HFFc6 (cell line): ENCODE measurements around the gene RTP1. TPM values are rescaled to one million over a fixed set of nuclear protein-coding genes. Genes with fewer than 3 reads are reported as not detected.
"Not testable (repeated sequence)": the region's sequence is repeated elsewhere in the genome, so short reads cannot be mapped to it uniquely, and the experiment has no call there.

Source experiments
- DNase-seq: peaks from one replicate; pipeline ENCODE4 v3.0.0-alpha.2; 2018
- H3K27ac Mint-ChIP-seq: 2 replicates; pipeline ENCODE4 v1.8.0; 2020; ENCODE audit warnings: mild to moderate bottlenecking, mixed read lengths
- H3K27me3 Mint-ChIP-seq: 2 replicates; pipeline ENCODE4 v1.8.0; 2021; ENCODE audit warnings: mild to moderate bottlenecking, moderate library complexity, mixed read lengths; ENCODE audit not compliant: insufficient read depth
- H3K36me3 Mint-ChIP-seq: 2 replicates; pipeline ENCODE4 v1.8.0; 2021; ENCODE audit warnings: low read depth, mixed read lengths
- H3K4me1 Mint-ChIP-seq: 2 replicates; pipeline ENCODE4 v1.8.0; 2020; ENCODE audit warnings: low read depth, mixed read lengths
- H3K4me3 Mint-ChIP-seq: 2 replicates; pipeline ENCODE4 v1.8.0; 2020; ENCODE audit warnings: mild to moderate bottlenecking, moderate library complexity, mixed read lengths
- H3K9me3 Mint-ChIP-seq: 2 replicates; pipeline ENCODE4 v1.8.0; 2020; ENCODE audit warnings: mild to moderate bottlenecking, mixed read lengths
- total RNA-seq, 6 experiments: library from RNA; stranded (reverse); fragmentation: NEBNext Ultra II Directional; extraction: Animal tissue kit (Norgen Biotek cat#: 25700); gene quantifications; 2 replicates in 1 of 6; 3 replicates in 5 of 6; pipeline ENCODE4 v1.2.3, GENCODE V29; 2021
- TF ChIP-seq, protein P1 (sequence below): fragments of 200-600 bp; sonication (generic); IDR thresholded peaks from 2 replicates; pipeline ENCODE4 v1.5.0; 2021; ENCODE audit warnings: antibody characterized with exemption, mild to moderate bottlenecking

The RTP1 gene
- total RNA-seq, 6 experiments from 2014 or later, result not detected

DNA sequence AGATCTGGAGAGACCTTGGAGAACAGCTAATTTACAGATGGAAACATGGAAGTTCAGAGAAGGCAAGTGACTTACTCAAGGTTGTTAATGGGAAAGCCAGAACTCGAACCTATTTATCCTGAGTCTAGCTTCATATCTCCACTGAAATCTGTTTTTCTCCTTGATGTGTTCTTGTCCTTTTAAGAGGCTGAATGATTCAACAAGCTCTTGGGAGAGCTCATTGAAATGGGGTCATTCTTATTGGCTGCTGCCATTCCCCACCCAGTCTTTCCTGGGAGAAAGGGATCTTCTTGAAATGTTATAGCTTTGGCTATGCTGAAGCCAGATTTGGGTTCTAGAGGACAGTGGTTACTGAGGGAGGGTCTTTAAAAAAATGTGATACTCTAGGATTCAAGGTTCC is 41.0 kb downstream of the RTP1 start:
- no peak overlapping the region for H3K27ac Mint-ChIP-seq
- H3K36me3 Mint-ChIP-seq, result peaks cover 52% of the 10 kb centered on the region
- no peak overlapping the region for H3K4me3 Mint-ChIP-seq
- TF ChIP-seq, protein P1, sequence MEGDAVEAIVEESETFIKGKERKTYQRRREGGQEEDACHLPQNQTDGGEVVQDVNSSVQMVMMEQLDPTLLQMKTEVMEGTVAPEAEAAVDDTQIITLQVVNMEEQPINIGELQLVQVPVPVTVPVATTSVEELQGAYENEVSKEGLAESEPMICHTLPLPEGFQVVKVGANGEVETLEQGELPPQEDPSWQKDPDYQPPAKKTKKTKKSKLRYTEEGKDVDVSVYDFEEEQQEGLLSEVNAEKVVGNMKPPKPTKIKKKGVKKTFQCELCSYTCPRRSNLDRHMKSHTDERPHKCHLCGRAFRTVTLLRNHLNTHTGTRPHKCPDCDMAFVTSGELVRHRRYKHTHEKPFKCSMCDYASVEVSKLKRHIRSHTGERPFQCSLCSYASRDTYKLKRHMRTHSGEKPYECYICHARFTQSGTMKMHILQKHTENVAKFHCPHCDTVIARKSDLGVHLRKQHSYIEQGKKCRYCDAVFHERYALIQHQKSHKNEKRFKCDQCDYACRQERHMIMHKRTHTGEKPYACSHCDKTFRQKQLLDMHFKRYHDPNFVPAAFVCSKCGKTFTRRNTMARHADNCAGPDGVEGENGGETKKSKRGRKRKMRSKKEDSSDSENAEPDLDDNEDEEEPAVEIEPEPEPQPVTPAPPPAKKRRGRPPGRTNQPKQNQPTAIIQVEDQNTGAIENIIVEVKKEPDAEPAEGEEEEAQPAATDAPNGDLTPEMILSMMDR, result no peak
- H3K4me1 Mint-ChIP-seq, result peaks cover 32% of the 10 kb centered on the region
- peaks cover 5% of the 10 kb centered on the region for H3K27me3 Mint-ChIP-seq
- peaks cover 5% of the 10 kb centered on the region; the same call in 1 of the 2 replicates for H3K9me3 Mint-ChIP-seq
- no peak for DNase-seq

DNA sequence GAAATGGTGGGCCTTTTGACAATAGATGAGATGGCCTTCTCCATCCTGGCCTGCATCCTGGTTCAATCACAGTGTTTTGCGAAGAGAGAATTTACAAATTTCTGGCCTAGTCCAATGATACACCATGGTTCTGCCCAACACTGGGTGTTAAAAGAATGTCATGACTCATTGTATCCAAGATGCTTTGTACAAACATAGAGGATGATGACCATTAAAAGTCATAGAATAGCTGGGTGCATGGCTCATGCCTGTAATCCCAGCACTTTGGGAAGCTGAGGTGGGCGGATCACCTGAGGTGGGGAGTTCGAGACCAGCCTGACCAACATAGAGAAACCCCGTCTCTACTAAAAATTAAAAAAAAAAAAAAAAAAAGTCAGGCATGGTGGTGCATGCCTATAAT is 41.5 kb downstream of the RTP1 start:
- peaks cover 52% of the 10 kb centered on the region for H3K36me3 Mint-ChIP-seq
- H3K9me3 Mint-ChIP-seq, H3K4me3 Mint-ChIP-seq, H3K27me3 Mint-ChIP-seq: not testable (repeated sequence)
- DNase-seq, result peak; percentile 82
- H3K4me1 Mint-ChIP-seq, result peaks cover 38% of the 10 kb centered on the region
- H3K27ac Mint-ChIP-seq, result peak overlapping the region; percentile 42; the same call in 1 of the 2 replicates

DNA sequence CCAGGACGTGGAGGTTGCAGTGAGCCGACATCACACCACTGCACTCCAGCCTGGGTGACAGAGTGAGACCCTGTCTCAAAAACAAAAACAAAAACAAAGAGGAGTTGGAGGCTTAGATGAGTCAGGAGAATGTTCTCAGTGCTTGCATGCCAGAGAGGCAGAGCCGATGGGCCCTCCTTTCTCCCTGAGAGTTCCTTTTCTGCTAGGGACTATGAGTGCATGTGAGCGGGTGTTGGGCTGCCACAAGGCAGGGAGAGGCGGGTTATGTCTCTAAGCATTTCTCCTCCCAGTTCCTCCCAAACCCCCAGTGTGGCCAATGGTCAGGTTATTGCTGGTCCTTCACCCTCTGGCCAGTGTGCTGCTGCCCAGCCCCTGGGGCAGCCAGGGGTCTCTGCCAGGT is 45.1 kb downstream of the RTP1 start:
- Mint-ChIP-seq H3K27me3 (peaks cover 2% of the 10 kb centered on the region), H3K9me3 (peaks cover 5% of the 10 kb centered on the region; the same call in 1 of the 2 replicates), H3K27ac (no peak overlapping the region), H3K36me3 (peaks cover 56% of the 10 kb centered on the region), H3K4me1 (peaks cover 57% of the 10 kb centered on the region), H3K4me3 (no peak overlapping the region)
- DNase-seq, result peak; percentile 21
- TF ChIP-seq, protein P1, result no peak

DNA sequence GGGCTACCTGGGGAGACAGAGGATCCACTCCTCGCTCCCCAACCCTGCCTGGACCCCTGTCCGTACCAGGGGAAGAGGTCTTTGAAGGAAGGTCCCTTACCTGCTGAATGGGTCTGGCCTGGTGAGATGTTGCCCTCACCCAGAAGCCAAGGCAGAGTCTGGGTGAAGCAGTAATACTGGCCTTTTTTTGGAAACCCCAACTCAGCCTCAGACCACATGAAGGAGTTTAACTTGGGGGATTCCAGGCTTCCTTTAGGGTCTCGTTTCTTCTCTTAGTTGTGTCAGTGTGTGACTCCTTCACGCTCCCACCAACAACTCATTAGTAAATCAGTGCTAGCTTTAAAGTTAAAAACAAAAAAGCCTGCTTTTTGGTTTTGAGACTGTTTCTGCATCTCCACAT is 45.6 kb downstream of the RTP1 start:
- H3K9me3 Mint-ChIP-seq, result peaks cover 5% of the 10 kb centered on the region; the same call in 1 of the 2 replicates
- no peak overlapping the region for H3K4me3 Mint-ChIP-seq
- TF ChIP-seq, protein P1, result no peak
- no peak for DNase-seq
- peaks cover 56% of the 10 kb centered on the region for H3K36me3 Mint-ChIP-seq
- H3K4me1 Mint-ChIP-seq, result peaks cover 57% of the 10 kb centered on the region
- no peak overlapping the region for H3K27ac Mint-ChIP-seq
- H3K27me3 Mint-ChIP-seq, result peaks cover 2% of the 10 kb centered on the region

DNA sequence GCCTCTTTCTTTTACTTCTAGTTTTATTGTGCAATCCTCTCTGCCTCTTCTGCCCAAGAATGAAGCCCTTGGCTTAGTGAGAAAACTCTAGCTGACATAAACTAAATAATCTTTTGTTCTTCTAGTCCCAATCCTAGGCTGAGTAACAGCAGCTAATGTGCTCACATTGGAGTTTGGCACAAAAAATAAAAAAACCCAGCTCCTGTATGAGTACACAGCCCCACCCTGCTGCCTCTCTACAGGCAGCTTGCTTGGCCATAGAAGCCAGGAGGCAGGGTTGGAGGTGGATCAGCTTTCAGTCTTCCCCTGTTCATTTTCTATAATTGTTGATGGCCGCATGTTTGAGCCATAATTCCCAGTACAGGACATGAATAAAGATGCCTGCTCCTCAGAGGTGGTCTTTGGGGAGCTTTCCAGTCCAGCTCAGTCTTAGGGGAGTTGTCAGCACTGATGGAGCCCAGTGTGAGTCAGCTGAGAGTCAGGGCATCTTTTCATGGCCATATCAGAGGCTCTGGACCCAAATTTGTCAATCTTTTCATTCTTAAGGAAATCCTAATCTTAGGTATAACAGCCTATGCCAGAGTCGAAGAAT is 46.7 kb downstream of the RTP1 start:
- peak overlapping the region; percentile 73 for H3K27ac Mint-ChIP-seq
- peaks cover 48% of the 10 kb centered on the region for H3K4me1 Mint-ChIP-seq
- peaks cover 5% of the 10 kb centered on the region; the same call in 1 of the 2 replicates for H3K9me3 Mint-ChIP-seq
- H3K27me3 Mint-ChIP-seq, result no peaks in the 10 kb centered on the region; the same call in none of the 2 replicates
- no peak overlapping the region for H3K4me3 Mint-ChIP-seq
- DNase-seq, result no peak
- TF ChIP-seq, protein P1, result no peak
- H3K36me3 Mint-ChIP-seq, result peaks cover 56% of the 10 kb centered on the region

DNA sequence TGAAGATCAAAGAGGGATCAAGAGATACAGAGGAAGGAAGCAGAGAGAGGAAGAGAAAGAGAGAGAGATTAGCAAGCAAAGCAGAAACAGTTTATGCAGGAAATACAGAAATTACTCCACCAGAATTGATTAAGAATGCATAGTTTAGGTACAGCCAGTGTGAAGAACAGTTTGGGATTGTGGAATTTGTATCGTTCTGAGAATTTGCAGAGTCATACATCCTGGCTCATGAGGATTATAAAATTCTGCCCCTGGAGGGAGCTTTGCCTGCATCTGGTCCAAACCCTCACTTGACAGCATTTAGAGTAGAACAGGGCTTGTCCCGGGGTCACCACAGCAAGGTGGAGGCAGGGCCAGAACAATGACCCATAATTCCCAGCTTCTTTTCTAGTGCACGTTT is 50.1 kb downstream of the RTP1 start:
- TF ChIP-seq, protein P1, result 0 out of 2 replicates have a peak, but pooled peaks have one; percentile 18
- H3K27me3 Mint-ChIP-seq, result no peaks in the 10 kb centered on the region; the same call in none of the 2 replicates
- peaks cover 53% of the 10 kb centered on the region for H3K36me3 Mint-ChIP-seq
- H3K9me3 Mint-ChIP-seq, result no peaks in the 10 kb centered on the region
- DNase-seq, result no peak
- H3K27ac Mint-ChIP-seq, result peak overlapping the region; percentile 73
- peaks cover 43% of the 10 kb centered on the region for H3K4me1 Mint-ChIP-seq
- H3K4me3 Mint-ChIP-seq, result no peak overlapping the region

Other genes with a start within 250 kb of the RTP1 start
- 10 to 100 TPM in 5 of 6 experiments, 1 to 10 TPM in 1; 6.5 to 20.0 (median 18.0) TPM for gene RPL39L, start 58.0 kb upstream of the RTP1 start, total RNA-seq
- gene MASP1, start 94.3 kb downstream of the RTP1 start, total RNA-seq, result 100 to 1,000 TPM in 3 of 6 experiments, 10 to 100 TPM in 3; 31.5 to 133 (median 101) TPM
- under 1 TPM in 1 of 6 experiments, not detected in 5; 0.13 TPM for gene RTP4, start 170.9 kb downstream of the RTP1 start, total RNA-seq